ENCODE measurements around the gene NBPF20.
"Not testable (repeated sequence)": the region's sequence is repeated elsewhere in the genome, so short reads cannot be mapped to it uniquely, and the experiment has no call there.

DNA sequence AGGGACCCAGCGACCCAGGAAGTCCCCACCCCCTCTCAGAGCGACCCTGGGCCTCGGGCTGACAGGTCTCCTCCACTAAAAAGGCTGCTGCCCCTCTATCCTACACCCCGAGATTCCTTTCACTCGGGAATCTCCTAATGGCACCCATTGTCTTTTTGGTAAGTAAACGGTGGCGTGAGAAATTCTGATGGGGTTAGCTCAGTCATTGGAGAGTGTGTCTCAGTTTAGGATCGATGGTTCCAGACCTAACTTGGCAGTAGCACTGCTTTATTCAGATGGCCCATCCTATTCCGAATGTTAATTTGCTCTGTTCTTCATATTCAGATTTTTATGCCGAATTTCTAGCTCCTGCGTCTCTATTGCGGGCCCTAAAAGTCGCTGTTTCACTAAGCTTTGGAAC is 34.6 kb upstream of the NBPF20 start:
- not testable (repeated sequence) for TF ChIP-seq TAF1 (IDR thresholded peaks at IDR 0.05; ENCODE audit: borderline replicate concordance, low read depth, low read length); POLR2AphosphoS5 (IDR thresholded peaks at IDR 0.05; ENCODE audit: low read depth, low read length); POLR2A (IDR thresholded peaks at IDR 0.05; ENCODE audit: low read depth, low read length)
